Measurements from ENCODE around the gene LGI2.

Gene LGI2

DNA sequence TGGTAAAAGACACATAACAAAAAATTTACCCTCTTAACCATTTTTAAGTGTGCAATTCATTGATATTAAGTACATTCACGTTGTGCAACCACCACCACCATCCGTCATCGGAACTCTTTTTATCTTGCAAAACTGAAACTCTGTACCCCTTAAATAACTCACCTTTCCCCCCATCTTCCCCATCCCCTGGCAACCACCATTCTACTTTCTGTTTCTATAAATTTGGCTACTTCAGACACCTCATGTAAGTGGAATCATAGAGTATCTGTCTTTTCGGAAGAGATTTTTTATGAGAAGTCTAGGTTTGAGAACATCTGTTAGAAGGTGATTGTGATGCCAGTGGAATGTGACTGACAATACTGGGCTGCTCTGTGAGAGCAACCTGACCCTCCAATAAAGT is 78.1 kb downstream of the LGI2 start:
- Histone ChIP-seq H3K4me3 (ENCODE audit: insufficient read depth, low read length, poor library complexity, severe bottlenecking) (no peak overlapping the region), H3K36me3 (ENCODE audit: low read length) (no peaks in the 10 kb centered on the region), H3F3A (ENCODE audit: insufficient read depth) (no peaks in the 10 kb centered on the region), H3K79me2 (ENCODE audit: insufficient read depth, low read length) (no peaks in the 10 kb centered on the region), H3K27me3 (ENCODE audit: low read length) (no peaks in the 10 kb centered on the region), H3K9me3 (ENCODE audit: insufficient read depth, low read length) (no peaks in the 10 kb centered on the region), H2AFZ (ENCODE audit: low read depth, low read length, severe bottlenecking) (no peak overlapping the region), H3K9ac (ENCODE audit: low read length) (no peak overlapping the region), H3K27ac (ENCODE audit: low read depth, low read length) (no peak overlapping the region), H3K4me2 (ENCODE audit: low read depth, low read length, poor library complexity, severe bottlenecking) (no peak overlapping the region), H4K20me1 (ENCODE audit: low read depth, low read length) (no peaks in the 10 kb centered on the region), H3K9me2 (replicated peaks; ENCODE audit: insufficient read depth, low read length) (no peaks in the 10 kb centered on the region)
- no peak for TF ChIP-seq EZH2phosphoT487 (conservative IDR thresholded peaks at IDR 0.05; ENCODE audit: low read length)
- TF ChIP-seq, protein P1, sequence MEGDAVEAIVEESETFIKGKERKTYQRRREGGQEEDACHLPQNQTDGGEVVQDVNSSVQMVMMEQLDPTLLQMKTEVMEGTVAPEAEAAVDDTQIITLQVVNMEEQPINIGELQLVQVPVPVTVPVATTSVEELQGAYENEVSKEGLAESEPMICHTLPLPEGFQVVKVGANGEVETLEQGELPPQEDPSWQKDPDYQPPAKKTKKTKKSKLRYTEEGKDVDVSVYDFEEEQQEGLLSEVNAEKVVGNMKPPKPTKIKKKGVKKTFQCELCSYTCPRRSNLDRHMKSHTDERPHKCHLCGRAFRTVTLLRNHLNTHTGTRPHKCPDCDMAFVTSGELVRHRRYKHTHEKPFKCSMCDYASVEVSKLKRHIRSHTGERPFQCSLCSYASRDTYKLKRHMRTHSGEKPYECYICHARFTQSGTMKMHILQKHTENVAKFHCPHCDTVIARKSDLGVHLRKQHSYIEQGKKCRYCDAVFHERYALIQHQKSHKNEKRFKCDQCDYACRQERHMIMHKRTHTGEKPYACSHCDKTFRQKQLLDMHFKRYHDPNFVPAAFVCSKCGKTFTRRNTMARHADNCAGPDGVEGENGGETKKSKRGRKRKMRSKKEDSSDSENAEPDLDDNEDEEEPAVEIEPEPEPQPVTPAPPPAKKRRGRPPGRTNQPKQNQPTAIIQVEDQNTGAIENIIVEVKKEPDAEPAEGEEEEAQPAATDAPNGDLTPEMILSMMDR (IDR thresholded peaks at IDR 0.05; ENCODE audit: insufficient read depth, low read length, poor library complexity, severe bottlenecking), result no peak

DNA sequence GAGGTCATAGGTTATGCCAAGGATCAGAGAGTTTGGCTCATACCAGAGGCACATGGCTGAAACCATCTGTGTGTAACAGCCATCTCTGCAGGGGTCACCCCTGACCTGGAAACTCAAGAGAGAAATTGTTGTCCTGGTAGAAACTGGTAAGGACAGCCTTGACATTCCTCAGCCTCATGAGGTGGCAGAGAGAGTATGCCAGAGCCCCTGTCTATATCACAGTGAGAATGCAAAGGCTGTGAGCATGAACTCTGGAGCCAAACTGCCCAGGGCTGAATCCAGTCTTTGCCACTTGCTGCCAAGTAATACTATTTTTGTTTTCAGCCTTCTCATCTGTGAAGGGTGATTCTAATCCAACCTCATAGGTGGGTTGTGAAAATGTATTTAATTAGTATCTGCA is 80.8 kb downstream of the LGI2 start:
- no peaks in the 10 kb centered on the region for H3K9me3 ChIP-seq (ENCODE audit: insufficient read depth, low read length)
- no peak overlapping the region for H3K4me3 ChIP-seq (ENCODE audit: insufficient read depth, low read length, poor library complexity, severe bottlenecking)
- no peaks in the 10 kb centered on the region for H3F3A ChIP-seq (ENCODE audit: insufficient read depth)

More for the DNA sequence above, 80.8 kb downstream of the LGI2 start:
- Histone ChIP-seq H3K27ac (ENCODE audit: low read depth, low read length) (no peak overlapping the region), H3K27me3 (ENCODE audit: low read length) (no peaks in the 10 kb centered on the region), H4K20me1 (ENCODE audit: low read depth, low read length) (no peaks in the 10 kb centered on the region), H3K36me3 (ENCODE audit: low read length) (no peaks in the 10 kb centered on the region), H3K9me2 (replicated peaks; ENCODE audit: insufficient read depth, low read length) (no peaks in the 10 kb centered on the region), H3K79me2 (ENCODE audit: insufficient read depth, low read length) (no peaks in the 10 kb centered on the region), H2AFZ (ENCODE audit: low read depth, low read length, severe bottlenecking) (no peak overlapping the region), H3K4me2 (ENCODE audit: low read depth, low read length, poor library complexity, severe bottlenecking) (no peak overlapping the region), H3K9ac (ENCODE audit: low read length) (no peak overlapping the region)
- TF ChIP-seq, protein P1 (IDR thresholded peaks at IDR 0.05; ENCODE audit: insufficient read depth, low read length, poor library complexity, severe bottlenecking), result no peak
- TF ChIP-seq EZH2phosphoT487 (conservative IDR thresholded peaks at IDR 0.05; ENCODE audit: low read length), result no peak

Measured in SU-DHL-6 (cell line).